HuH-7 (cell line): ENCODE data around the gene SCN9A.
"Not testable (repeated sequence)": the region's sequence is repeated elsewhere in the genome, so short reads cannot be mapped to it uniquely, and the experiment has no call there.

Source experiments
- DNase-seq: peaks from one replicate; pipeline ENCODE4 v3.0.0; 2011; ENCODE audit warnings: low spot score

SCN9A gene

DNA sequence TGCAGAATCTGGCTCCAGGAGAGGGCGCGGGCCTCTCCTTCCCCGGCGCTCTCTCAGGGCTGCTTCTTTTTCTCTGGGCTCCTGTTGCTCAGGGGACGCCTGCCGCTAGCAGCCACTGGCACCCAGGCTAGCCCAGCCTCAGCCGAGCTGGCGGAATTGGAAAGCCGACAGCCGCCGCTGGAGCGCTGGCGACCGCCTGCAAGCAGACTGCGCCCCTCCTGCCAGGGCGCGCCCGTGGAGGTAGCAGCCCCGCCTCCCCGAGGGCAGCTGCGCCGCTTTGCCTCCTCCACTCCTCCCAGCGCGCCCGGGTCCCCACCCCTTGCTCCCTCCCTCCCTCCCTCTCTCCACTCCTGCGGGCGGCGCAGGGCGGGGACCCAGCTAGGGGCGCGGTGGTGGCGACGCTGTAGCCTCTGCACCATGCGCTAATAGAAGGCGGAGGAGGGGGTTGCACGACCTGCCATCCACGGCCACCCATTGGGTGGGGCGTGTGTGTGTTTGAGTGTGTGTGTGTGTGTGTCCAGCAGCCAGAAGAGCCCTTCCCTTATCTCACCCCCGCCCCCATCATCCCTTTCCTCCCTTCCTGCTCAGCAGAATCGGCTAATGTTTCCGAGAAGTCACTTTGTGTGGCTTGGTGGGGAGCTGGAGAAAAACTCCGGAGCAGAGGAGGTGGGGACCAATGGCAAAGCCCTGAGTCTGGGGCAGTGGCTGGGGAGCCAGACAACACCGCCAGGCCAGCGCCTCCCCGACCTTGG lies at the start of gene SCN9A:
TSS of gene SCN9A (minus strand) at position 209 of the 752 bp plus-strand sequence. CDS start 64,188 bp downstream, outside the sequence.
- peak; percentile 79 for DNase-seq

GRCh38 chr2:166424841-166425240 lies 49.1 kb upstream of the SCN9A start:
- DNase-seq: no peak

- DNase-seq: peak; percentile 1
Observed at GRCh38 chr2:166419616-166419934, 43.8 kb upstream of the SCN9A start.

DNA sequence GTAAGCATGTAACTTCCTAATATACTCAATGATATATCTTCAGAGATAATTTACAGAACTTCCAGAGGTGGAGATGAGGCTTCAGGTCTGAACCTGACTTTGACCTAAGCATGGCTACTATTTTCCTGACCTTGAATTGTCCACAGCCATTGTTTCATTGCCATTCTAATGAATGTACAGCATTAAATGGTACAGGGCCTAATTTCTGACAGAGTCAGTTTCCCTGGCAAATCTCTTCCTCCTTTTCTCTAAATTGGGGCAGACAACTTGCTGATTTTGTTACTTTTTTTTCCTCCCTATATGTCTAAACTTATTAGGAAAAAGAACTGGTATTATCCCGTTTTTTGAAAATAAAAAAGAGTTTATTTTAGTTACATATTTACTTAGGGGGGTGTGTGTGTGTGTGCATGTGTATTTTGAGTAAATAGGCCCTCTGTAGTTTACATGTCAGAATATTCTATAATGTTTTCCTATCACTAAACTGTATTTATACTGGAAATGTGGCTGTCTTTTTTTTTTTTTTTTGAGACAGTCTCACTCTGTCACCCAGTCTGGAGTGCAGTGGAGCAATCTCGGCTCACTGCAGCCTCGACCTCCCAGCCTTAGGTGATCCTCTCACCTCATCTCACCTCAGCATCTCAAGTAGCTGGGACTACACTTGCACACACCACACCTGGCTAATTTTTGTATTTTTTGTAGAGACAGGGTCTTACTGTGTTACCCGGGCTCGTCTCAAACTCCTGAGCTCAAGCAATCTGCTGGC lies 43.3 kb upstream of the SCN9A start:
- DNase-seq: no peak

DNA sequence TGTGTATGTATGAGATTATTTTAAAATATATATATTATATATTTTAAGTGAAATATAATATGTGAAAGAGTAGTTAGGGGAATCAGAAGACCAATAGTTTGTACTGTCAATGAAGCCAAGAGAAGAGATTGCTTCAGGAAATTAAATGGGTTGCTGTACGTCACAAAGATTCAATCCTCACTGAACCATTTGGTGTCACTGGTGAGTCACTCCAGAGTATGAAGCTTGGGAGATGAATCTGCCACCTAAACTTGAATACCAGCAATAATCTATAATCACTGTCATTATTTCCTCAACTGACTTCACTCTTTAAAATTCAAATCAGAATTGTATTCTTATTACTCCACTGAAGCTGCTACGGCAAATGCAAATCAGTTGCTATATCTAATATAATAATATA lies 41.9 kb upstream of the SCN9A start:
- peak; percentile 20 for DNase-seq

GRCh38 chr2:166413255-166413654 lies 37.5 kb upstream of the SCN9A start:
- no peak for DNase-seq

- no peak for DNase-seq
Observed at GRCh38 chr2:166411473-166412230, 35.9 kb upstream of the SCN9A start.

DNA sequence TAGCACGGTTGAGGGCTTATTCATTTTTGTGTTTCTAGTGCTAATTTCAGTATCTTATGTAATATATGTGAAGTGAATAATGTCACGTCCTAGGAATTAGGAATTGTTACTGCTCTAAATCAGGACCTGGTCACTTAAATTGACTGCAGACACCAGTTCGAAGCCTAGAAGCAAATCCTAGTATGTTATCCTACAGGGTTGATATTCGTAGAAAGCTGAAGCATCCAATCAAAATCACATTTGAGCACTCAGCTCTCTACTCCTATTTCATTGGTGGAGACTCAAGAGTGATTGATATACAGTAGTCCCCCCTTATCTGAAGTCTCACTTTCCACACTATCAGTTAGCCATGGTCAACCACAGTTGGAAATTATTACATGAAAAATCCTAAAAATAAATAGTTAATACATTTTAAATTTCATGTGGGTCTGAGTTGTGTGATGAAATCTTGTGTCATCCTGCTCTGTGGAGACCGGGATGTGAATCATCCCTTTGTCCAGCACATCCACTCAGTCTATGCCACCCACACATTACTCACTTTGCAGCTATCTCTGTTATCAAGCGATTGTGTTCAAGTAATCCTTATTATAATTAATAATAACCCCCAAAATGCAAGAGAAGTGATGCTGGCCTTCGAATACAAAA lies 35.2 kb upstream of the SCN9A start:
- no peak for DNase-seq

DNA sequence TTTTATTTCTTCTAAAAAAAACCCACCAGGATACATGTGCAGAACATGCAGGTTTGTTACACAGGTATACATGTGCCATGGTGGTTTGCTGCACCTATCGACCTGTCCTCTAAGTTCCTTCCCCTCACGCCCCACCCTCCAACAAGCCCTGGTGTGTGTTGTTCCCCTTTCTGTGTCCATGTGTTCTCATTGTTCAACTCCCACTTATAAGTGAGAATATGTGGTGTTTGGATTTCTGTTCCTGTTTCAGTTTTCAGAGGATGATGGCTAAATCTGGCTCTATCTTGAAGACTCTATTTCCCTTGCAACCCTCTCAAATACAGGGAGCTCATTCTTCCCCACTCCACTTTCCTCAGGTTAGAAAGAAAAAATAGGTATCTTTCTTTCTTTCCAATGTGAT lies 32.0 kb upstream of the SCN9A start:
- not testable (repeated sequence) for DNase-seq

DNA sequence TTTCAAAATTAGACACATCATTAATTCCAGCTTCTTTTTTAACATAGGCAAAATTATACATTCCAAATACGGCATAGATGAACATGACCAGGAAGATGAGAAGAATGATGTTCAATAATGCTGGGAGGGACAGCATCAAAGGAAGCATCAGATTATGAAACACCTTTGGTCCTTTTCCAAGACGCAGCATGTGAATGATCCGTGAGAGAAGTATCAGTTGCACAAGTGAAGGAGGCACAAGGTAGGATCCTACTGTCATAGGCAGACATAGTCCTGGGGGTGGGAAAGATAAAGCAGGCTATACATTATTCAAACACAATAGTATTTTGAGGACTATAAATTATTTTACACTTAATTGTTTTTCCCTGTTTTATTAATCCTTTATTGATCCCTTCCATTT lies 30.6 kb upstream of the SCN9A start:
- DNase-seq: no peak

- no peak for DNase-seq
Observed at GRCh38 chr2:166405569-166405926, 29.8 kb upstream of the SCN9A start.

GRCh38 chr2:166404831-166405568 lies 29.3 kb upstream of the SCN9A start:
- DNase-seq: no peak

DNA sequence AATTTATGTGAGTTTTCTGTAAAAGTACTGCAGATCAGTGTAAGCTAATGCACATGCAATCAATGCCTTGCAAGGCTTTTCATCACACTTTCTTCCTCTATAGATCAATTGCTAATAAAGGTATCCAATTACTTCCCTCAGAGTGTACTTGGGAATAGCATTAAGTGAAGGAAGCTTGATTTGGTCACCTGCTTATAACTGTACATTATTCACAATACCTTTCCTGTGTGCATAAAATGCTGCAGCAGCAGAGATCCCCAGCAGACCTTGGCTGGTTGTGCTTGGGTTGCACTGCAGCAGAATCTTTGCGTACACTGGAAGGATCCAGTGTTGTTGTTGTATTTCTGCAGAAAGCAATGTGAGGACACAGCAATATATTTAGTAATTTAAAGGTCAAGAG lies 18.5 kb upstream of the SCN9A start:
- no peak for DNase-seq

- no peak for DNase-seq
Observed at GRCh38 chr2:166393008-166393407, 17.3 kb upstream of the SCN9A start.

DNA sequence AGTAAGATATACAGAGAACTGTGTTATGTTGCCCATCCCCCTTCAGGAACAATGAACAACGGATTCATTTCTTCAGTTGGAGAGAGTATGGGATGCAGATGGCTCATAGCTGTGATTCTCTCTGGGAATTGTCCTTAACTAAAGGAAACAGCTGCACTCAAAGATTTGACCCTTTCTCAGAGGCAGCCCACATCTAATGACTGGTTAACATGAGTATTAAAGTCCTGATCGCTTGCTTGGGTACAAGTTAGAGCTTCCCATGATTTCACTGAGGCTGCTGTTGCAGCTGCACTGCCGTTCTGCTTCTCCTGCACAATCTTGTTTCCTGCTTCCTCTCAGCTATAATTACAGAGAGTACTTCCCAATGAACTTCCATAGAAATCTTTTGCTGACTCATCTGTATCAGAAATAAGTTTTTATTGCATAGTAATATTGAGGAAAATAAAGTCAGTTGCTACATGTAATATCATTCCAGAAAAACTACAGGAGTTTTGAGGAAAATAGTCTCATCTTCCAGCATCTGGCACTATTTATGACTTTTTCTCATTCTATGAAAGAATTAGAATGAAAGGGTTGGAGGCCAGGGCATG lies 12.8 kb upstream of the SCN9A start:
- no peak for DNase-seq

DNA sequence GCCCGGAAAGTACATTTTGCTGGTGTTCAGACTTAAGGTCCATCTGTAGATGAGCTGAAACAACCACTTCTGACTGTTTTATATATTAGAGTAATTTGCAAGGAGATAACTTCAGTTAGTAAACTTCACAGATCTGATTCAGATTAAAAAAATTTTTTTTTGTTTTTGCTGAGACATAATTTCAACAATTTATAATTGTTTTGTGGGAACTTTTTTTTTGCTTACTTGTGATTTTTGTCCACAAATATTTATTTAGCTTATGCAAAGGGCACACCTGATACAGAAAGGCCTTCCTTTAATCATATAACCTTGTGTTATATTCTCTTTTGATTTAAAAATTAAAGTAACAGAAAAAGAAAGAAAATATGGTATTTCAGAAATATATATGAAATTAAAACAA lies 9.6 kb upstream of the SCN9A start:
- DNase-seq: no peak

DNA sequence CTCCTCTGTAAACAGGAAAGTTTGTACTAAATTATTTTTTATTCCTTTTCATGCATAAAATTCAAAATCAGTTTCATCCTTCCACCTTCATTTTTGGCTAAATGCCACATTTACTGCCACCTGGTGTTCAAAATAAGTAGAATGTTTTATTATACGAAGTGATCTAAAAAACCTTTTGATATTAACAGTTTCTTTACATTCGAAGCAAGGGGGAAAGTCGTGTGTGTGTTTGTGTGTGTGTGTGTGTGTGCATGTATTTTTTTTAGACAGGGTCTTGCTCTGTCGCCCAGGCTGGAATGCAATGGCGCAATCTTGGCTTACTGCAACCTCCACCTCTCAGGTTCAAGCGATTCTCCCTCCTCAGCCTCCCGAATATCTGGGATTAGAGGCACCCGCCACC lies 9.0 kb upstream of the SCN9A start:
- no peak for DNase-seq

DNA sequence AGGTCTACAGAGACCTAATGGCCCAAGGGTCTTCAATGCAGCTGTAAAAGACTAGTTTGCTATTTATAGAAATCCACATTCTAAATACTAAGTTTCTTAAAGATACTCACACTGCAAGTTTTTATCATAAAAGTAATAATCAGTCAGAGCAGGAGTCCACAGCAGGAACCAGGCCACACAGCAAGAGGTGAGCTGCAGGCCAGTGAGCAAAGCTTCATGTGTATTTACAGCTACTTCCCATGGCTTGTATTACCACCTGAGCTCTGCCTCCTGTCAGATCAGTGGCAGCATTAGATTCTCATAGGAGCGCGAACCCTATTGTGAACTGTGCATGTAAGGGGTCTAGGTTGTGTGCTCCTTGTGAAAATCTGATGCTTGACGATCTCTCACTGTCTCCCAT lies 6.7 kb upstream of the SCN9A start:
- DNase-seq: no peak

DNA sequence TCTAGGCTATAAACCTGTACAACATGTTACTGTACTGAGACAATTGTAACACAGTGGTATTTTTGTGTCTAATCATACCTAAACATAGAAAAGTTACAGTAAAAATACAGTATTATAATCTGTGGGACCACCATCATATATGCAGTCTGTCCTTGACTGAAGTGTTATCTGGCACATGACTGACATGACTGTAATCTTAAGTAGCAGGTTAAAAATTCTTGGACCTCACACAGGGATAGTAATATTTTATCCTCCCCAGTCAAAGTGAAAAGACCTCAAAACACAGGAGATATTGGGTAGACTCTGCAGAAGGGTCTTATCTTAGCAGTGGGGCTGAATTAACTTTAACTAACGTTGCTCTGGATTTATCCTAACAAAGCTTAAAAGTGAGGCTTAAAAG lies 4.9 kb upstream of the SCN9A start:
- no peak for DNase-seq

GRCh38 chr2:166376873-166377272 lies 1.1 kb upstream of the SCN9A start:
- no peak for DNase-seq

DNA sequence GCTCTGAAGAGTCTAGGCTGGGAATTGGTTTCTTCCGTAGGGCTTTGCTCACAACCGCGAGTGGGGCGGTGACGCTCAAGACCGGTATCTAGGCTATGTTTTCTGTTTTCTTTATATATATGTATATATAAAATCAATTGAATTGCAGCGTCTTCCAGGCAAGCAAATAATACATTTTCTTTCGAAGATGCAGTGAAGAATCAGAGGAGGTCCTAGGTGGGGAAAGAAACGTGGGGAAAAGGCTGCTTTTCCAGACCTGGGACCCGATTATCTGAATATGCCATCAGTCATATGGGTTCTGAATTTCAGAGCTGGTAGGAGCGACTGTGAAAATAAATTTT lies 714 bp upstream of the SCN9A start:
- DNase-seq: no peak
